HT-29 (cell line): ENCODE measurements around the gene RTP5. TPM values are rescaled to one million over a fixed set of nuclear protein-coding genes. Genes with fewer than 3 reads are reported as not detected.

Experiments
- DNase-seq: peaks from one replicate; pipeline ENCODE4 v3.0.0-alpha.2; 2015; ENCODE audit warnings: low spot score
- total RNA-seq: library from RNA; depleted of rRNA; stranded (reverse); fragments of >200 nt; shearing (Covaris generic); gene quantifications from 2 replicates; pipeline ENCODE4 v1.2.3, GENCODE V29; 2014

The RTP5 gene
- total RNA-seq, 1 experiment from 2014 or later = not detected

DNA sequence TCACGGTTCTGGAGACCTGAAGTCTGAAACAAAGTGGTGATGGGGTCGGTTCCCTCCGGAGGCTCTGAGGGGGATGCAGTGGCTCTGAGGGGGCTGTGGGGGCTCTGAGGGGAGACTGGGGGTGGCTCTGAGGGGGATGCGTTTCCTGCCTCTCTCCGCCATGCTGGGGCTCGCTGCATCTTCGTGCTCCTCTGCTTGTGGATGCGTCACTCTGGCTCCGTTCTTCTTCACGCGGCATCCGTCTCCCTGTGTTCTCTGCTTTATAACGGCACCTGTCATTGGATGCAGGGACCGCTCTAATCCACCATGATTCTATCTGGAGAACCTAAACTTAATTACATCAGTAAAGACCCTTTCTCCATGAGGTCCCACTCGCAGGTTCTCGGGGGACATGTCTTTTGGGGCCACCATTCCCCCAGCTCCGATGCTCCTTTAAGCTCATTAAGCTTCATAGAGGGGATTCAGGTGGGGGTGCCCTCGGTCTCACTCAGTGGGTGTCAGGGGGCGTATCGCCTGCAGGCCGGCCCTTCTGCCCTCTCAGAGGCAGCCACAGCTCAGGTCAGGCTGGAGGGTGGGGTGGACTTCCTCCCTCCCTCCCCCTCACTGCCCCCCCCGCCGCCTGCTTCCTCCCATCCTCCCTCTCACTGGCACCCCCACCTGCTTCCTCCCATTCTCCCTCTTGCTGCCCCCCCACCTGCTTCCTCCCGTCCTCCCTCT is 18.4 kb downstream of the RTP5 start:
- no peak for DNase-seq

- DNase-seq = no peak
Observed at GRCh38 chr2:241888641-241889040, 19.1 kb downstream of the RTP5 start.

- no peak for DNase-seq
Observed at GRCh38 chr2:241890524-241891235, 21.2 kb downstream of the RTP5 start.

GRCh38 chr2:241891315-241891987 is 21.9 kb downstream of the RTP5 start:
- no peak for DNase-seq

DNA sequence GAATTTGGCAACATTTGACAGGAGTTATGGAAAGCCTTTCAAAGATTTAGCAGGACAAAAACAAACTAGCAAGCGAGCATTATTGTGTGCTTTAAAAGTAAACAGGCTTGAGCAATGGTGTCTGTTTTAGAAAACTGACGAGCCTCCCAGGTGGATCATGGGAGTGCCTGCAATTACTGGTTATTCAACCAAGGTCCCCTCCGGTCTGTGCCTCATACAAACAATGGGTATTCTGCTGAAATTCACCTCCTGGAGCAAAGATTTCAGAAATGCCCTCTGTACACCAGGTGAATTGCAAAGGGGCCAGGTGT is 22.4 kb downstream of the RTP5 start:
- DNase-seq = no peak

DNA sequence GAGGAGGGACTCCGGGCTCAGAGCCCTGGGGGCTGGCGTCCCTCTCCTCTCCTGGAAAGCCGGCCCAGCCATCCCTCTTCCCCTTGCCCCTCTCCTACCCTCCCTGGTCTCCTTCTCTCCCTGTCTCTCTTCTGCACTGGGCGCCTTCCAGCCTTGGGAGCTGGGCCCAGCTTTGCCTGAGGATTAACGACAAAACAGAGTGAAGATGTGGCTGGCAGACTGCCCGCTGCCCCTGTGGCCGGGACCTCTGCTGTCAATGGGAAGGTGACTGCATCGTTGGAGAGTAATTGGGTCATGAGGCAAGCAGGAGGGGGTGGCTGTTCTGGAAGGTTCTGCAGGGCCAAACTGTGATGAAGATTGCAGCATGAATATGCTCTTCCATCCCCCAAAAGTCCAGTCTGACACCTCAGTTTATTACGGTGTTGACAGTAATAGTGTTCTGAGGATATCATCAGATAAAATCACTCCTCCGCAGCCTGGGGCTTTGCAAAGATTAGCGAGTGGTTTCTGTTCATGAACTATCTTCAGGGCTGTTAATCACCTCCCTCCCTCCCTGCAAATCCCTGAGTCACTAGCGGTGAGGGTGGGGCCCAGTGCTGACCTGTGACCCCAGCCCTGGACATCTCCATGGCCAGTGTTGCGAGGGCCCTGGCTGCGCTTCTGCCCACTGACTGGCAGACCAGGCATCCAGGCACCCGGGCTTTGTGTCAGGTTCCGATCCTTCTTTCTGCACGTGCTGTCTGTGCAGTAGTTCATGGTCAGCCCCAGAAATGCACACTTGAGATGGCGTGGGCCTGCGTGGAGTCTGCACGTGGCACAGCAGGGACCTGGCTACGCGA is 23.0 kb downstream of the RTP5 start:
- DNase-seq = no peak

DNA sequence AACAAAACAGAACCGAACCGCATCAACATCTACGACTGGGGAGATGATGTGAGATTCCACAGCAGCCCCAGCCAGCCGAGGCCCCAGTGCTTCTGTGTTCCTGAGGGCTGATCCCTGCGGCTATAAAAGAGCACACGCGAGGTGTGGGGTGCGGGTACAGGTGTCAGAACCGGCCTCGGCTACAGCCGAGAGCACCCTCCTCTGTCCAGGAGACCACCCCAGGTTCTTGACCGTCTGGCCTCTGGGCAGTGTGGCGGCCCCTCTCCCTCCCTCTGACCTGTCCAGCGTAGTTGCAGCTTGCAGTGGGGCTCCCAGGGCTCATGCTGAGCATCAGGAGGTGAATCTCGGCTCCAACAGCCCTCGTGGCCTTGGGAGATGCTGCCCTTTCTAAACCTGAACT is 23.7 kb downstream of the RTP5 start:
- DNase-seq = no peak

- DNase-seq = no peak
Observed at GRCh38 chr2:241894056-241894641, 24.6 kb downstream of the RTP5 start.

- DNase-seq = no peak
Observed at GRCh38 chr2:241894681-241895426, 25.3 kb downstream of the RTP5 start.

GRCh38 chr2:241895427-241895711 is 25.8 kb downstream of the RTP5 start:
- no peak for DNase-seq

GRCh38 chr2:241895712-241896641 is 26.4 kb downstream of the RTP5 start:
- no peak for DNase-seq

GRCh38 chr2:241896746-241897201 is 27.2 kb downstream of the RTP5 start:
- DNase-seq = no peak

DNA sequence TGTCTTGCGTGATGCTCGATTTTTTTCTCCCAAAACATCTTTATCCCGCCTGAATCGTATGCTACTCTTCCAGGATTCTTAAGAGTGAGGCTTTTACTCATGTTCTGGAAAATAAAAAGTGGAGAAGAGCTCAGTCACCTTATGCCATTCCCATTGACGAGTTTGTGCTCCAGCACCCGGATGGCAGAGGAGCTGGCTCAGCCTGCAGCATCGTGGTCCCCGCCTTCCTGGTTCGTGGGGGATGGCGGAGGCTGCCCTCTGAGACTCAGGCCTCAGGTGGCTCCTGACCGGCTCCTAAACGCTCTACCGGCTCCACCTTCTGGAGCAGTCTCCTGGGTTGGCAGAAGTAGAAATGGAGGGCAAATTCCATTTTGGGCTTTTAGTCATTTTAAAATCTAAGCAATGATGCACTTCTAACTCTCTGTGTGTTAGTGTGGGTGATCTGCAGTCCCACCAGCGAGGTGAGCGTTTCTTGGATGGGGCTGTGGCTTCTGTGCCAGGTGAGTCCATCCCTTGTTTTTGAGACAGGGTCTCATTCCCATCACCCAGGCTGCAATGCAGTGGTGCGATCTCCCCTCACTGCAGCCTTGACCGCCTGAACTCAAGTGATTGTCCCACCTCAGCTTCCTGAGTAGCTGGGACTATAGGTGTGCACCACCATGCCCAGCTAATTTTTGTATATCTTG is 27.8 kb downstream of the RTP5 start:
- DNase-seq = no peak

GRCh38 chr2:241898463-241899270 is 29.1 kb downstream of the RTP5 start:
- no peak for DNase-seq

DNA sequence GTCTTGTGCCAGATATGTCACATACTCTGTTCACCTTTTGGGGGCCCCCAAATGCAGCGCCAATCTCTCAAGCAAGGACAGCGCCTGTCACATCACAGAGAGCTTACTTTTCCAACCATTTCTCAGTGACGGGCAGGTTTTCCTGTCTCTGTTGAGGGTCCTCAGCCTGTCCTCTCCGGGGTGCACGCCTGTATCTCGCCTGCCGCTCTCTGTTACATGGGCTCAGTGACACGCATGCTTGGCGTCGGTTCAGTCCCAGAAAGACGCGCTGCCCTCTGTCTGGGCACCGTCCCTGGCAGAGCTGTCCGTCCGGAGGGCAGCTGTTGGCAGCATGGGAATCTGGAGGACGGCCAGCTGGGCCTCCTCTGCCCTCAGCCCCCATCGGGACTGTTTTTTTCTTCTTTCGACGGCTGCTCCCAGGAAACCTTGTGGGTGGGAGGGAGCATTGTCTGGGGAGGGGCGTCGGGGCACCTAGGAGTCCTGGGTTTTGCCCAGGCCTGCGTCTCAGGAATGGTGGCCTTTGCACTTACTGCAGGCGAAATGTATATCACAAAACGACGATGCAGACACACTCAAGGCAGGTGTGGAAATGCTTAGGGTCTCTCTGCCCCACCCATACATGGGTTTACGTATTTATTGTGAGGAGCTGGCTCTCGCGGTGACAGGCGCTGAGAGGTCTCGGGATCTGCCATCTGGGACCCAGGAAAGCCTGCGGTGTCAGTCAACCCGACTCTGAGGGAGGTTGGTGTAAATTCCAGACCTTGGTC is 30.9 kb downstream of the RTP5 start:
- DNase-seq = no peak

GRCh38 chr2:241901018-241901380 is 31.5 kb downstream of the RTP5 start:
- DNase-seq = no peak

GRCh38 chr2:241901500-241902351 is 32.2 kb downstream of the RTP5 start:
- DNase-seq = no peak
